CD14-positive monocyte (primary cell): ENCODE measurements around the gene HCFC2. TPM values are rescaled to one million over a fixed set of nuclear protein-coding genes. Genes with fewer than 3 reads are reported as not detected.

ENCODE experiments used
- DNase-seq, 3 donors: peaks; one replicate each; pipeline ENCODE4 v3.0.0-alpha.2; 2011 to 2022
- H2AFZ ChIP-seq: 2 replicates; pipeline ENCODE4 v1.6.0; 2012; ENCODE audit warnings: mild to moderate bottlenecking, low read depth, low read length, inconsistent platforms; ENCODE audit not compliant: insufficient read depth, poor library complexity, severe bottlenecking
- H3K27ac ChIP-seq, 2 donors: 1 replicate in 1 of 2; 2 replicates in 1 of 2; pipeline ENCODE4 v1.5.1; 2012 to 2013; ENCODE audit warnings: low read length in 2 of 2, control low read depth in 1 of 2, inconsistent platforms in 1 of 2, low read depth in 1 of 2, mild to moderate bottlenecking in 1 of 2
- H3K27me3 ChIP-seq, 2 donors: one replicate each; pipeline versions ENCODE4 v1.6.0 to v1.6.1; 2011 to 2013; ENCODE audit warnings: low read length in 2 of 2; ENCODE audit not compliant: control insufficient read depth in 2 of 2, insufficient read depth in 2 of 2
- H3K36me3 ChIP-seq, 2 donors: replicated peaks in 1 of 2; 1 replicate in 1 of 2; 2 replicates in 1 of 2; pipeline versions ENCODE4 v1.5.1 to v1.6.1; 2012 to 2013; ENCODE audit warnings: low read length in 2 of 2, control low read depth in 1 of 2, inconsistent platforms in 1 of 2, mild to moderate bottlenecking in 1 of 2; ENCODE audit not compliant: insufficient read depth in 2 of 2, control insufficient read depth in 1 of 2
- H3K4me1 ChIP-seq, 2 donors: 1 replicate in 1 of 2; 2 replicates in 1 of 2; pipeline versions ENCODE4 v1.5.1 to v1.6.1; 2012 to 2013; ENCODE audit warnings: low read length in 2 of 2, control low read depth in 1 of 2, inconsistent platforms in 1 of 2, mild to moderate bottlenecking in 1 of 2, moderate library complexity in 1 of 2; ENCODE audit not compliant: insufficient read depth in 2 of 2, control insufficient read depth in 1 of 2
- H3K4me2 ChIP-seq: replicated peaks from 2 replicates; pipeline ENCODE3; 2012; ENCODE audit warnings: low read length, moderate library complexity, mild to moderate bottlenecking; ENCODE audit not compliant: poor library complexity, severe bottlenecking; ENCODE audit errors: extremely low read depth
- H3K4me3 ChIP-seq, 3 experiments: fragments of 200-600 bp in 1 of 3; sonication (generic) in 1 of 3; replicated peaks in 1 of 3; 1 replicate in 2 of 3; 2 replicates in 1 of 3; pipeline ENCODE4 v1.5.1; 2011 to 2013; ENCODE audit warnings: low read length in 3 of 3, mild to moderate bottlenecking in 3 of 3, control low read depth in 2 of 3, low read depth in 2 of 3, inconsistent platforms in 1 of 3, moderate library complexity in 1 of 3
- H3K79me2 ChIP-seq: 2 replicates; pipeline ENCODE4 v1.6.0; 2012; ENCODE audit warnings: mild to moderate bottlenecking, control low read depth, inconsistent platforms, low read length, moderate library complexity; ENCODE audit not compliant: insufficient read depth
- H3K9ac ChIP-seq: 2 replicates; pipeline ENCODE4 v1.6.0; 2017; ENCODE audit warnings: low read length, mild to moderate bottlenecking; ENCODE audit not compliant: insufficient read depth, poor library complexity, severe bottlenecking
- H3K9me3 ChIP-seq, 2 donors: replicated peaks in 1 of 2; 1 replicate in 1 of 2; 2 replicates in 1 of 2; pipeline versions ENCODE4 v1.5.1 to v1.6.1; 2012 to 2013; ENCODE audit warnings: low read length in 2 of 2, control low read depth in 1 of 2; ENCODE audit not compliant: control insufficient read depth in 1 of 2, insufficient read depth in 1 of 2
- H4K20me1 ChIP-seq: 2 replicates; pipeline ENCODE4 v1.6.0; 2012; ENCODE audit warnings: mild to moderate bottlenecking, low read length, control low read depth, moderate library complexity; ENCODE audit not compliant: insufficient read depth
- H3K27ac Mint-ChIP-seq, 7 donors: one replicate each; pipeline ENCODE4 v1.8.0; 2020; ENCODE audit warnings: mild to moderate bottlenecking in 7 of 7, mixed read lengths in 7 of 7, moderate library complexity in 6 of 7, inconsistent platforms in 2 of 7
- H3K27me3 Mint-ChIP-seq, 3 donors: one replicate each; pipeline ENCODE4 v1.8.0; 2021 to 2022; ENCODE audit warnings: low read depth in 3 of 3, mild to moderate bottlenecking in 3 of 3, mixed read lengths in 3 of 3, moderate library complexity in 3 of 3, inconsistent platforms in 1 of 3
- H3K36me3 Mint-ChIP-seq, 2 donors: one replicate each; pipeline ENCODE4 v1.8.0; 2020; ENCODE audit warnings: mixed read lengths in 2 of 2, inconsistent platforms in 1 of 2, mild to moderate bottlenecking in 1 of 2
- H3K4me1 Mint-ChIP-seq: one replicate; pipeline ENCODE4 v1.8.0; 2020; ENCODE audit warnings: mild to moderate bottlenecking, mixed read lengths
- H3K4me3 Mint-ChIP-seq, 2 donors: one replicate each; pipeline ENCODE4 v1.8.0; 2020; ENCODE audit warnings: mild to moderate bottlenecking in 2 of 2, mixed read lengths in 2 of 2, moderate library complexity in 1 of 2
- H3K9me3 Mint-ChIP-seq, 7 donors: one replicate each; pipeline ENCODE4 v1.8.0; 2020 to 2022; ENCODE audit warnings: mixed read lengths in 7 of 7, mild to moderate bottlenecking in 6 of 7, moderate library complexity in 6 of 7, inconsistent platforms in 2 of 7
- WGBS: methylation state at CpG from one replicate; pipeline ENCODE4 v1.1.5; 2013; ENCODE audit warnings: missing lambda C conversion rate; ENCODE audit not compliant: insufficient coverage; 5-methylcytosine and 5-hydroxymethylcytosine counted together
- intact Hi-C, 2 donors: fragments of 100-400 bp; cut with micrococcal nuclease; formaldehyde crosslinking; loops; one replicate each; pipeline versions ENCODE4 v1.15.0 to v1.15.1; 2023
- polyA plus RNA-seq, 3 donors: library from polyadenylated mRNA; depleted of rRNA in 1 of 3; unstranded in 2 of 3; stranded (reverse) in 1 of 3; fragments of 300-500 nt in 2 of 3; fragments of >200 nt in 1 of 3; fragmentation: Illumina TruSeq in 2 of 3; gene quantifications; 1 replicate in 2 of 3; 2 replicates in 1 of 3; pipeline ENCODE4 v1.2.3, GENCODE V29; 2012 to 2021
- TF ChIP-seq, protein P1 (sequence below): fragments of 200-600 bp; IDR thresholded peaks from one replicate; pipeline ENCODE4 v1.8.0; 2022; ENCODE audit warnings: antibody characterized with exemption, mild to moderate bottlenecking

HCFC2 gene
- polyA plus RNA-seq, 3 donors: 3.3 to 8.7 (median 4.3) TPM

DNA sequence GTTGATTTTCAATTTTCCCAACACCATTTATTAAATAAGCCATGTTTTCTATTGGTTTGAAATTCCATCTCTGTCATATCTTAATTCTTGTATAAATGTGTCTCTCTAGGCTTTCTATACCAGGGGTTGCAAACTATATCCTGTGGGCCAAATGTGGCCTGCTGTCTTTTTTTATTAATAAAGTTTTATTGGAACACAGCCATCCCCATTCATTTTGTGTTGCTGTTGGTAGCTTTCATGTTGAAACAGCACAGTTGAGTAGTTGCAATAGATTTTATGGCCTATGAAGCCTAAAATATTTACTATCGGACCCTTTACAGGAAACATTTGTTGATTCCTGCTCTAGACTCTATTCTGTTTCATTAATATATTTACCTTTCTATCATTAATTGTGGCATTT, 9.4 kb downstream of the HCFC2 start:
- Histone ChIP-seq H3K27ac (no peak overlapping the region), H3K4me3 (no peak overlapping the region), H3K4me1 (no peaks in the 10 kb centered on the region), H3K9ac (no peak overlapping the region), H3K36me3 (peaks cover 32 to 48% of the 10 kb centered on the region in 2 donors), H3K79me2 (peaks cover 4% of the 10 kb centered on the region), H3K4me2 (no peak overlapping the region), H2AFZ (no peak overlapping the region), H3K9me3 (no peaks in the 10 kb centered on the region), H4K20me1 (no peaks in the 10 kb centered on the region), H3K27me3 (no peaks in the 10 kb centered on the region)
- TF ChIP-seq, protein P1, sequence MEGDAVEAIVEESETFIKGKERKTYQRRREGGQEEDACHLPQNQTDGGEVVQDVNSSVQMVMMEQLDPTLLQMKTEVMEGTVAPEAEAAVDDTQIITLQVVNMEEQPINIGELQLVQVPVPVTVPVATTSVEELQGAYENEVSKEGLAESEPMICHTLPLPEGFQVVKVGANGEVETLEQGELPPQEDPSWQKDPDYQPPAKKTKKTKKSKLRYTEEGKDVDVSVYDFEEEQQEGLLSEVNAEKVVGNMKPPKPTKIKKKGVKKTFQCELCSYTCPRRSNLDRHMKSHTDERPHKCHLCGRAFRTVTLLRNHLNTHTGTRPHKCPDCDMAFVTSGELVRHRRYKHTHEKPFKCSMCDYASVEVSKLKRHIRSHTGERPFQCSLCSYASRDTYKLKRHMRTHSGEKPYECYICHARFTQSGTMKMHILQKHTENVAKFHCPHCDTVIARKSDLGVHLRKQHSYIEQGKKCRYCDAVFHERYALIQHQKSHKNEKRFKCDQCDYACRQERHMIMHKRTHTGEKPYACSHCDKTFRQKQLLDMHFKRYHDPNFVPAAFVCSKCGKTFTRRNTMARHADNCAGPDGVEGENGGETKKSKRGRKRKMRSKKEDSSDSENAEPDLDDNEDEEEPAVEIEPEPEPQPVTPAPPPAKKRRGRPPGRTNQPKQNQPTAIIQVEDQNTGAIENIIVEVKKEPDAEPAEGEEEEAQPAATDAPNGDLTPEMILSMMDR: no peak
- WGBS: no CpG with 5 or more reads among the region's 1 CpG
- Mint-ChIP-seq H3K27ac (no peak overlapping the region), H3K4me1 (peaks cover 3% of the 10 kb centered on the region), H3K36me3 (peaks cover 46 to 73% of the 10 kb centered on the region in 2 donors), H3K9me3 (peaks cover 0 to 2% (median 2%) of the 10 kb centered on the region in 7 donors), H3K27me3 (peaks cover 0 to 2% (median 1%) of the 10 kb centered on the region in 3 donors), H3K4me3 (no peak overlapping the region)
- no peak for DNase-seq
- intact Hi-C loops: no loop called here

DNA sequence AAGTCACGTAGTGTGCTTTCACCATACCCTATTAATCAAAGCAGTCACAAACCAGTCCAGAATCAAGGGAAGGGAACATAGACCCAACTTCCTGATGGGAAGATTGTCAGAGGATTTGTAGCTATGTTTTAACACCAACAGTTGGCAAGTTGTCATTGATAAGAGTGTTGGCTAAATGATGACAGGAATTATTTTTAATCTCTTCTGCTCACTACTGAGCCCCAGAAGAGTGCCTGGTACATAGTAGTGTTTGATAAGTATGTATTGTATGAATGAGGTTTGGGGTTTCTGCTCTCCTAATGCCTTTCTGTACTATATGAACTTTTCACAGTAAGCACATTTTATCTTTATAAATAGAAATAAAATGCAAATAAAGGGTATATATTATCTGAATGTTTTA, 14.7 kb downstream of the HCFC2 start:
- Mint-ChIP-seq H3K27me3 (peaks cover 0 to 2% (median 1%) of the 10 kb centered on the region in 3 donors), H3K36me3 (peaks cover 57 to 63% of the 10 kb centered on the region in 2 donors), H3K27ac (no peak overlapping the region), H3K4me3 (no peak overlapping the region), H3K4me1 (no peaks in the 10 kb centered on the region), H3K9me3 (no peaks in the 10 kb centered on the region)
- H3K4me3 ChIP-seq: no peak overlapping the region
- H3K27me3 ChIP-seq: no peaks in the 10 kb centered on the region
- intact Hi-C loops: no loop called here
- H2AFZ ChIP-seq: no peak overlapping the region
- no peak overlapping the region for H3K9ac ChIP-seq
- H4K20me1 ChIP-seq: no peaks in the 10 kb centered on the region
- TF ChIP-seq, protein P1: no peak
- H3K4me1 ChIP-seq: no peaks in the 10 kb centered on the region
- H3K4me2 ChIP-seq: no peak overlapping the region
- peaks cover 4% of the 10 kb centered on the region for H3K79me2 ChIP-seq
- H3K27ac ChIP-seq: no peak overlapping the region
- H3K36me3 ChIP-seq: peaks cover 45 to 66% of the 10 kb centered on the region in 2 donors
- no peaks in the 10 kb centered on the region for H3K9me3 ChIP-seq
- no CpG with 5 or more reads among the region's 1 CpG for WGBS
- no peak for DNase-seq
